GM23338 (cell line): ENCODE measurements around the gene SRP68. TPM values are rescaled to one million over a fixed set of nuclear protein-coding genes. Genes with fewer than 3 reads are reported as not detected.

Source experiments
- ATAC-seq: fragments of 200-7000 bp; cut with Tn5 transposase; 3 replicates; pipeline ENCODE4 v1.9.1; 2020
- DNase-seq: peaks from one replicate; pipeline ENCODE4 v3.0.0-alpha.2; 2015; ENCODE audit warnings: low spot score
- H2AFZ ChIP-seq: fragments of 200-600 bp; sonication (generic); 2 replicates; pipeline ENCODE4 v1.8.0; 2016; ENCODE audit warnings: antibody characterized with exemption, mild to moderate bottlenecking, moderate library complexity
- H3F3A ChIP-seq: fragments of 200-600 bp; sonication (generic); replicated peaks from 2 replicates; pipeline ENCODE4 v1.8.0; 2017; ENCODE audit warnings: antibody characterized with exemption, mixed run types, low read depth
- H3K27ac ChIP-seq: fragments of 200-600 bp; sonication (generic); 2 replicates; pipeline ENCODE4 v1.6.1; 2016; ENCODE audit warnings: low read depth
- H3K27me3 ChIP-seq: fragments of 200-600 bp; sonication (generic); 2 replicates; pipeline ENCODE4 v1.8.0; 2016; ENCODE audit warnings: mild to moderate bottlenecking, mixed run types, moderate library complexity; ENCODE audit not compliant: insufficient read depth
- H3K36me3 ChIP-seq: fragments of 200-600 bp; sonication (generic); 2 replicates; pipeline ENCODE4 v1.8.0; 2016; ENCODE audit warnings: mild to moderate bottlenecking; ENCODE audit not compliant: insufficient read depth
- H3K4me1 ChIP-seq: fragments of 200-600 bp; sonication (generic); 2 replicates; pipeline ENCODE4 v1.8.0; 2016; ENCODE audit warnings: mild to moderate bottlenecking, moderate library complexity; ENCODE audit not compliant: insufficient read depth
- H3K4me2 ChIP-seq: fragments of 200-600 bp; sonication (generic); 2 replicates; pipeline ENCODE4 v1.7.1; 2017; ENCODE audit warnings: mixed run types
- H3K4me3 ChIP-seq: fragments of 200-600 bp; sonication (generic); 2 replicates; pipeline ENCODE4 v1.6.1; 2016; ENCODE audit warnings: mixed run types
- H3K79me2 ChIP-seq: fragments of 200-600 bp; sonication (generic); replicated peaks from 2 replicates; pipeline ENCODE4 v1.8.0; 2017; ENCODE audit warnings: mild to moderate bottlenecking; ENCODE audit not compliant: insufficient read depth
- H3K9me2 ChIP-seq: fragments of 200-600 bp; sonication (generic); 2 replicates; pipeline ENCODE4 v1.8.0; 2017; ENCODE audit not compliant: insufficient read depth
- H4K20me1 ChIP-seq: fragments of 200-600 bp; sonication (generic); replicated peaks from 2 replicates; pipeline ENCODE4 v1.8.0; 2017; ENCODE audit warnings: mild to moderate bottlenecking; ENCODE audit not compliant: insufficient read depth
- H3K27ac Mint-ChIP-seq: 2 replicates; pipeline ENCODE4 v1.8.0; 2020; ENCODE audit warnings: inconsistent platforms, mild to moderate bottlenecking, moderate library complexity, mixed read lengths
- H3K27me3 Mint-ChIP-seq: 3 replicates; pipeline ENCODE4 v1.8.0; 2022; ENCODE audit warnings: low read depth, mild to moderate bottlenecking, moderate library complexity, mixed read lengths, inconsistent platforms; ENCODE audit not compliant: insufficient read depth, poor library complexity
- H3K36me3 Mint-ChIP-seq: 3 replicates; pipeline ENCODE4 v1.8.0; 2021; ENCODE audit warnings: low read depth, mild to moderate bottlenecking, inconsistent platforms, moderate library complexity, mixed read lengths
- H3K4me1 Mint-ChIP-seq: 3 replicates; pipeline ENCODE4 v1.8.0; 2020; ENCODE audit warnings: mild to moderate bottlenecking, inconsistent platforms, mixed read lengths
- H3K4me3 Mint-ChIP-seq: 3 replicates; pipeline ENCODE4 v1.8.0; 2021; ENCODE audit warnings: moderate library complexity, mild to moderate bottlenecking, inconsistent platforms, mixed read lengths
- H3K9me3 Mint-ChIP-seq: 3 replicates; pipeline ENCODE4 v1.8.0; 2020; ENCODE audit warnings: moderate library complexity, mild to moderate bottlenecking, inconsistent platforms, mixed read lengths
- EZH2phosphoT487 ChIP-seq: fragments of 200-600 bp; sonication (generic); IDR thresholded peaks from one replicate; pipeline ENCODE4 v1.8.1; 2018; ENCODE audit warnings: antibody characterized with exemption; ENCODE audit not compliant: unreplicated experiment
- JUNB ChIP-seq: IDR thresholded peaks from one replicate; pipeline ENCODE4 v1.6.1; 2016; ENCODE audit warnings: antibody characterized with exemption; ENCODE audit not compliant: unreplicated experiment
- NANOG ChIP-seq: IDR thresholded peaks from 2 replicates; pipeline ENCODE4 v1.6.1; 2016; ENCODE audit warnings: antibody characterized with exemption, borderline replicate concordance
- POLR2AphosphoS5 ChIP-seq: IDR thresholded peaks from 2 replicates; pipeline ENCODE4 v1.6.1; 2016; ENCODE audit warnings: antibody characterized with exemption, low read depth
- STAT1 ChIP-seq: IDR thresholded peaks from one replicate; pipeline ENCODE4 v1.6.1; 2016; ENCODE audit warnings: antibody characterized with exemption; ENCODE audit not compliant: unreplicated experiment
- ZNF114 ChIP-seq: fragments of 250-450 bp; sonication (Bioruptor Pico); IDR thresholded peaks from 2 replicates; pipeline ENCODE4 v1.5.0; 2020; ENCODE audit warnings: mild to moderate bottlenecking, moderate library complexity
- polyA plus RNA-seq: library from polyadenylated mRNA; unstranded; fragments of >200 nt; fragmentation: Nextera tagmentation; extraction: Ambion mirVana; gene quantifications from 2 replicates; pipeline ENCODE4 v1.2.1, GENCODE V29; 2016
- total RNA-seq: library from RNA; depleted of rRNA; stranded (reverse); fragments of >200 nt; shearing (Covaris generic); gene quantifications from 2 replicates; pipeline ENCODE4 v1.2.3, GENCODE V29; 2014
- TF ChIP-seq, protein P1 (sequence below): IDR thresholded peaks from one replicate; pipeline ENCODE4 v1.6.1; 2018; ENCODE audit warnings: antibody characterized with exemption; ENCODE audit not compliant: unreplicated experiment
- TF ChIP-seq, protein P2 (sequence below), 2 experiments: fragments of 200-600 bp in 1 of 2; sonication (generic) in 1 of 2; conservative IDR thresholded peaks; 2 replicates each; pipeline versions ENCODE4 v1.5.1 to v1.6.1; 2016 to 2017; ENCODE audit warnings: antibody characterized with exemption in 2 of 2, low read depth in 2 of 2, mild to moderate bottlenecking in 2 of 2, moderate library complexity in 1 of 2
- TF ChIP-seq, protein P3 (sequence below): IDR thresholded peaks from 2 replicates; pipeline ENCODE4 v1.6.1; 2016; ENCODE audit warnings: antibody characterized with exemption

The SRP68 gene
- total and polyA plus RNA-seq, 2 experiments from 2014 or later = 30.7 to 62.8 TPM

DNA sequence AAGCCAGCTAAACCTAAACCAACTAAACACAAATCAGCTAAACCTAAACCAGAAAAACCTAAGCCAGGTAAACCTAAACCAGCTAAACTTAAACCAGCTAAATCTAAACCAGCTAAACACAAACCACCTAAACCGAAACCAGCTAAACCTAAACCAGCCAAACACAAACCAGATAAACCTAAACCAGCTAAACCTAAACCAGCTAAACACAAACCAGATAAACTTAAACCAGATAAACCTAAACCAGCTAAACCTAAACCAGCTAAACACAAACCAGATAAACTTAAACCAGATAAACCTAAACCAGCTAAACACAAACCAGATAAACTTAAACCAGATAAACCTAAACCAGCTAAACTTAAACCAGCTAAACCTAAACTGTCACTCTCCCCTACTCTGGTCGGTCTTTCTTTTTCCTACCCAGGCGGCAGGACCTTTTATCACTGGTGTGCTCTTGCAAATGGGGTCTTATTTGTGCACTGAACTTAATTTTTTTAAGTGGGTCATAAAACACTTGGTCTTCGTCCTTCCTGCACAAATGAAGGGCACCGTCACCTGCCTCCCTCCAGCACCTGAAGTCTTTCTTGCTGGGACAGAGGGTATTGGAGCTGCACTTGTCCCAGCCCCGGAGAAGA is 52.4 kb downstream of the SRP68 start:
- no peak overlapping the region for H2AFZ ChIP-seq
- no peak for ATAC-seq
- H3K4me1 ChIP-seq = no peaks in the 10 kb centered on the region
- peaks cover 7% of the 10 kb centered on the region for H3K27me3 Mint-ChIP-seq
- no peaks in the 10 kb centered on the region for H3K36me3 Mint-ChIP-seq
- H3K4me2 ChIP-seq = no peak overlapping the region
- no peaks in the 10 kb centered on the region for H3K4me1 Mint-ChIP-seq
- H3K9me2 ChIP-seq = no peaks in the 10 kb centered on the region
- H3K9me3 Mint-ChIP-seq = no peaks in the 10 kb centered on the region
- H4K20me1 ChIP-seq = no peaks in the 10 kb centered on the region
- no peak for DNase-seq
- H3K4me3 Mint-ChIP-seq = no peak overlapping the region
- H3K79me2 ChIP-seq = no peaks in the 10 kb centered on the region
- H3K27ac ChIP-seq = no peak overlapping the region
- H3F3A ChIP-seq = no peaks in the 10 kb centered on the region
- no peak overlapping the region for H3K27ac Mint-ChIP-seq
- H3K27me3 ChIP-seq = no peaks in the 10 kb centered on the region
- H3K36me3 ChIP-seq = no peaks in the 10 kb centered on the region
- H3K4me3 ChIP-seq = no peak overlapping the region
- TF ChIP-seq, protein P1, sequence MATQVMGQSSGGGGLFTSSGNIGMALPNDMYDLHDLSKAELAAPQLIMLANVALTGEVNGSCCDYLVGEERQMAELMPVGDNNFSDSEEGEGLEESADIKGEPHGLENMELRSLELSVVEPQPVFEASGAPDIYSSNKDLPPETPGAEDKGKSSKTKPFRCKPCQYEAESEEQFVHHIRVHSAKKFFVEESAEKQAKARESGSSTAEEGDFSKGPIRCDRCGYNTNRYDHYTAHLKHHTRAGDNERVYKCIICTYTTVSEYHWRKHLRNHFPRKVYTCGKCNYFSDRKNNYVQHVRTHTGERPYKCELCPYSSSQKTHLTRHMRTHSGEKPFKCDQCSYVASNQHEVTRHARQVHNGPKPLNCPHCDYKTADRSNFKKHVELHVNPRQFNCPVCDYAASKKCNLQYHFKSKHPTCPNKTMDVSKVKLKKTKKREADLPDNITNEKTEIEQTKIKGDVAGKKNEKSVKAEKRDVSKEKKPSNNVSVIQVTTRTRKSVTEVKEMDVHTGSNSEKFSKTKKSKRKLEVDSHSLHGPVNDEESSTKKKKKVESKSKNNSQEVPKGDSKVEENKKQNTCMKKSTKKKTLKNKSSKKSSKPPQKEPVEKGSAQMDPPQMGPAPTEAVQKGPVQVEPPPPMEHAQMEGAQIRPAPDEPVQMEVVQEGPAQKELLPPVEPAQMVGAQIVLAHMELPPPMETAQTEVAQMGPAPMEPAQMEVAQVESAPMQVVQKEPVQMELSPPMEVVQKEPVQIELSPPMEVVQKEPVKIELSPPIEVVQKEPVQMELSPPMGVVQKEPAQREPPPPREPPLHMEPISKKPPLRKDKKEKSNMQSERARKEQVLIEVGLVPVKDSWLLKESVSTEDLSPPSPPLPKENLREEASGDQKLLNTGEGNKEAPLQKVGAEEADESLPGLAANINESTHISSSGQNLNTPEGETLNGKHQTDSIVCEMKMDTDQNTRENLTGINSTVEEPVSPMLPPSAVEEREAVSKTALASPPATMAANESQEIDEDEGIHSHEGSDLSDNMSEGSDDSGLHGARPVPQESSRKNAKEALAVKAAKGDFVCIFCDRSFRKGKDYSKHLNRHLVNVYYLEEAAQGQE = no peak
- TF ChIP-seq, protein P2, sequence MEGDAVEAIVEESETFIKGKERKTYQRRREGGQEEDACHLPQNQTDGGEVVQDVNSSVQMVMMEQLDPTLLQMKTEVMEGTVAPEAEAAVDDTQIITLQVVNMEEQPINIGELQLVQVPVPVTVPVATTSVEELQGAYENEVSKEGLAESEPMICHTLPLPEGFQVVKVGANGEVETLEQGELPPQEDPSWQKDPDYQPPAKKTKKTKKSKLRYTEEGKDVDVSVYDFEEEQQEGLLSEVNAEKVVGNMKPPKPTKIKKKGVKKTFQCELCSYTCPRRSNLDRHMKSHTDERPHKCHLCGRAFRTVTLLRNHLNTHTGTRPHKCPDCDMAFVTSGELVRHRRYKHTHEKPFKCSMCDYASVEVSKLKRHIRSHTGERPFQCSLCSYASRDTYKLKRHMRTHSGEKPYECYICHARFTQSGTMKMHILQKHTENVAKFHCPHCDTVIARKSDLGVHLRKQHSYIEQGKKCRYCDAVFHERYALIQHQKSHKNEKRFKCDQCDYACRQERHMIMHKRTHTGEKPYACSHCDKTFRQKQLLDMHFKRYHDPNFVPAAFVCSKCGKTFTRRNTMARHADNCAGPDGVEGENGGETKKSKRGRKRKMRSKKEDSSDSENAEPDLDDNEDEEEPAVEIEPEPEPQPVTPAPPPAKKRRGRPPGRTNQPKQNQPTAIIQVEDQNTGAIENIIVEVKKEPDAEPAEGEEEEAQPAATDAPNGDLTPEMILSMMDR (conservative IDR thresholded peaks at IDR 0.05; ENCODE audit: low read depth in 2 of 2) = no peak
- TF ChIP-seq EZH2phosphoT487 = no peak

DNA sequence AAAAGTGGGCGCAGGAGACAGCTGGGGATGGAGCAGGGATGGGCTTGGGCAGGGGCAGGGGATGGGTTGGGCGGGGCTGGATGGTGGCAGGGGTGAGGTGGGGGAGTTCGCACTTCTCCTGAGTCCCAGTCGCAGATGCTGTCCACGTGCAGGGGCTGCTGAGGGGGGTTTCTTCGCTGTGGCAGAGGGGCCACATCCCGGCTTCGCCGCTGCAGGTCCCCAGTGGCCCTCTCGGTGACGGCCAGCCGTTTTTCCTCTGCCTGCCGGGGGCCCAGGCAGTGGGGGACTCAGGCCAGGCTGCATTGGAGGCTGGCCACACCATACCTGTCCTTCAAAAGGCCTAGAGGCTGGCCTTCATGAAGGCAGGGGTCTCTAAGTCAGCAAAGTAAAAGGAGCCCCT is 53.5 kb downstream of the SRP68 start:
- Mint-ChIP-seq H3K4me3 (no peak overlapping the region), H3K9me3 (no peaks in the 10 kb centered on the region), H3K27ac (no peak overlapping the region), H3K36me3 (no peaks in the 10 kb centered on the region), H3K4me1 (peaks cover 3% of the 10 kb centered on the region; the same call in 2 of the 3 replicates), H3K27me3 (peaks cover 7% of the 10 kb centered on the region)
- Histone ChIP-seq H2AFZ (no peak overlapping the region; the same call in 1 of the 2 replicates), H3K4me2 (no peak overlapping the region), H3K4me1 (no peaks in the 10 kb centered on the region), H3F3A (0 out of 2 replicates have a peak, but pooled peaks cover 6% of the 10 kb centered on the region), H3K27me3 (no peaks in the 10 kb centered on the region), H3K9me2 (no peaks in the 10 kb centered on the region), H3K36me3 (no peaks in the 10 kb centered on the region), H3K27ac (no peak overlapping the region), H3K4me3 (no peak overlapping the region), H3K79me2 (no peaks in the 10 kb centered on the region), H4K20me1 (no peaks in the 10 kb centered on the region)
- no peak for ATAC-seq
- DNase-seq = no peak
- TF ChIP-seq JUNB (no peak), ZNF114 (CRISPR knock-in tag) (no peak), STAT1 (no peak), NANOG (no peak), POLR2AphosphoS5 (no peak)
- TF ChIP-seq, protein P3, sequence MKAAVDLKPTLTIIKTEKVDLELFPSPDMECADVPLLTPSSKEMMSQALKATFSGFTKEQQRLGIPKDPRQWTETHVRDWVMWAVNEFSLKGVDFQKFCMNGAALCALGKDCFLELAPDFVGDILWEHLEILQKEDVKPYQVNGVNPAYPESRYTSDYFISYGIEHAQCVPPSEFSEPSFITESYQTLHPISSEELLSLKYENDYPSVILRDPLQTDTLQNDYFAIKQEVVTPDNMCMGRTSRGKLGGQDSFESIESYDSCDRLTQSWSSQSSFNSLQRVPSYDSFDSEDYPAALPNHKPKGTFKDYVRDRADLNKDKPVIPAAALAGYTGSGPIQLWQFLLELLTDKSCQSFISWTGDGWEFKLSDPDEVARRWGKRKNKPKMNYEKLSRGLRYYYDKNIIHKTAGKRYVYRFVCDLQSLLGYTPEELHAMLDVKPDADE = no peak
